ENCODE results near the gene RNF151. TPM values are rescaled to one million over a fixed set of nuclear protein-coding genes. Genes with fewer than 3 reads are reported as not detected.
A peak's percentile ranks its signal among the peaks of the same experiment; 100 is the strongest.

The RNF151 gene
- total RNA-seq, 1 experiment from 2014 or later, result 0.28 TPM

GRCh38 chr16:2006317-2006716 is 39.7 kb downstream of the RNF151 start:
- H3K9me3 Mint-ChIP-seq, result no peaks in the 10 kb centered on the region; a peak in 1 of 5 replicates
- no peak overlapping the region for H4K5ac ChIP-seq (ENCODE audit: insufficient read length, low read depth, low read length)
- H3K18ac ChIP-seq (ENCODE audit: insufficient read length, low read depth, low read length), result no peak overlapping the region
- no peak overlapping the region for H3K9ac ChIP-seq (ENCODE audit: extremely low read depth, insufficient read length, low read length)
- DNase-seq, result no peak
- no peak overlapping the region for H2BK20ac ChIP-seq (ENCODE audit: low read depth, low read length, poor library complexity, severe bottlenecking)
- no peak overlapping the region; the same call in 1 of the 2 replicates for H3K14ac ChIP-seq (ENCODE audit: insufficient read depth, low read length)
- H3K4ac ChIP-seq (ENCODE audit: low read depth, low read length), result no peak overlapping the region
- peak overlapping the region in 1 of 3 experiments; percentile 80; a peak in 3 of 7 replicates for H3K27ac Mint-ChIP-seq
- H2BK12ac ChIP-seq (ENCODE audit: insufficient read length, low read depth, low read length), result no peak overlapping the region
- H2AK5ac ChIP-seq (ENCODE audit: insufficient read length, low read length), result no peak overlapping the region
- H3K36me3 Mint-ChIP-seq (ENCODE audit: insufficient read depth in 1 of 3, low read depth in 3 of 3), result peaks cover 14 to 26% (median 25%) of the 10 kb centered on the region in 3 experiments
- no peaks in the 10 kb centered on the region; the same call in 1 of the 2 replicates for H3K27me3 Mint-ChIP-seq (ENCODE audit: low read depth)
- H4K91ac ChIP-seq (ENCODE audit: insufficient read length, low read depth, low read length), result no peak overlapping the region
- peaks cover 6% of the 10 kb centered on the region; the same call in 1 of the 2 replicates for H3K4me1 ChIP-seq (ENCODE audit: insufficient read depth, low read length)
- H3K56ac ChIP-seq (ENCODE audit: insufficient read length, low read depth, low read length), result no peak overlapping the region
- no peak overlapping the region for H4K8ac ChIP-seq (replicated peaks; ENCODE audit: insufficient read length, low read depth, low read length)
- H3K4me3 Mint-ChIP-seq, result peak overlapping the region in 1 of 2 experiments; percentile 46; a peak in 2 of 5 replicates
- H3K4me2 ChIP-seq (ENCODE audit: insufficient read depth, insufficient read length, low read length), result no peak overlapping the region
- no peak overlapping the region for H2AFZ ChIP-seq (ENCODE audit: low read length)
- H3K23ac ChIP-seq (ENCODE audit: insufficient read length, low read depth, low read length), result no peak overlapping the region
- H3K4me1 Mint-ChIP-seq, result peaks cover 22 to 36% of the 10 kb centered on the region in 2 experiments
- no peak overlapping the region for H2BK120ac ChIP-seq (ENCODE audit: low read depth, low read length, poor library complexity, severe bottlenecking)
- H2BK15ac ChIP-seq (ENCODE audit: low read depth, low read length), result no peak overlapping the region
- no peaks in the 10 kb centered on the region for H4K20me1 ChIP-seq (ENCODE audit: control insufficient read depth, insufficient read depth, insufficient read length)
- peaks cover 11% of the 10 kb centered on the region for H3K23me2 ChIP-seq (ENCODE audit: insufficient read length, low read depth, low read length, poor library complexity, severe bottlenecking)
- no peaks in the 10 kb centered on the region for H3K27me3 ChIP-seq (ENCODE audit: insufficient read depth, low read length)
- peaks cover 26% of the 10 kb centered on the region; the same call in 1 of the 2 replicates for H3K79me2 ChIP-seq (ENCODE audit: insufficient read depth, low read length)
- no peak overlapping the region for H3K27ac ChIP-seq (ENCODE audit: insufficient read length, low read depth, low read length)
- no peak overlapping the region for H2BK5ac ChIP-seq (ENCODE audit: insufficient read length, low read length)
- no CpG with 5 or more reads among the region's 8 CpGs for WGBS (ENCODE audit: extremely low coverage, insufficient read length, low lambda C conversion rate)
- no peaks in the 10 kb centered on the region for H3K9me3 ChIP-seq (ENCODE audit: control insufficient read depth, low read depth, low read length)
- H3T11ph ChIP-seq (ENCODE audit: low read length), result no peak overlapping the region
- no peak for TF ChIP-seq CTCF (conservative IDR thresholded peaks at IDR 0.05)
- H3K79me1 ChIP-seq (ENCODE audit: insufficient read depth, low read depth, low read length, poor library complexity, severe bottlenecking), result peaks cover 24% of the 10 kb centered on the region

All from H9 (cell line).